SU-DHL-6 (cell line): ENCODE measurements around the gene KIAA1191.

Source experiments
- EZH2phosphoT487 ChIP-seq: fragments of 200-600 bp; sonication (generic), shearing (Covaris generic); conservative IDR thresholded peaks from 2 replicates; pipeline ENCODE4 v1.6.1; 2018; ENCODE audit warnings: mild to moderate bottlenecking, antibody characterized with exemption, low read length, moderate library complexity, mixed read lengths
- TF ChIP-seq, protein P1 (sequence below): fragments of 200-600 bp; sonication (generic); IDR thresholded peaks from one replicate; pipeline ENCODE4 v1.5.1; 2017; ENCODE audit warnings: antibody characterized with exemption, mild to moderate bottlenecking, low read length, moderate library complexity; ENCODE audit not compliant: insufficient read depth, poor library complexity, severe bottlenecking

DNA sequence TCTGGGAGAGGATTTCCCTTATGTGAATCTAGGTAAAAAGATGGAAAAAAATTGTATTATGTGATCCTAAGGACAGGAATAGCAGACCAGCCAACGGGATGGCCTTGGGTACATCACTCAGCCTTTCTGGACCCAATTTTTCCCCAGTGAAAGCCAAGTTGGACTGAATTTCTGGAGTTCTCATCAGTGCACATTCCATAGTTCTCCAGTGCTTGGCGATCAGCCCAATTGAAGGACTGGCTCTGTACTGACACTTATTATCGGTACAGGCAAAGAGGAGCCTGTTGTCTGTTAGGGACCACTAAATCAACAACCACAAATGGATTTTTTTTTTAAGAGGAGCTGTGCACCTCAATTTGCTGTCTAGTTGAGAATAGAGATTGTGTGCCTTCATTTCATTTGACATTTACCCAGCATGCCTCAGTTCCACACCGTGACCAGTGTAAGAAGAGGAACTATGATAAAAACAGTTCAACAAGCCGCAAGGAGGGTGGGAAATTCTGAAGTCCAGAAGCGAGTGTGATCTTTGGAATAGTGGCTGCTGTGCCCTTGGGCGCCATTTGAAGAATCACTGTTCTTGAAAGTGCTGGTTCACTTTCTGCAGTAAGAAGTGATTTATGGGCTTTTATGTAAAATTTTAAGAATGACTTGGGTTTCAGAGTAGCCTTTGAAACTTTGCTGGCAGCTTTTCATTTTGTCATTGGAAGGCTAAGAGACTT is 11.7 kb upstream of the KIAA1191 start:
- TF ChIP-seq, protein P1, sequence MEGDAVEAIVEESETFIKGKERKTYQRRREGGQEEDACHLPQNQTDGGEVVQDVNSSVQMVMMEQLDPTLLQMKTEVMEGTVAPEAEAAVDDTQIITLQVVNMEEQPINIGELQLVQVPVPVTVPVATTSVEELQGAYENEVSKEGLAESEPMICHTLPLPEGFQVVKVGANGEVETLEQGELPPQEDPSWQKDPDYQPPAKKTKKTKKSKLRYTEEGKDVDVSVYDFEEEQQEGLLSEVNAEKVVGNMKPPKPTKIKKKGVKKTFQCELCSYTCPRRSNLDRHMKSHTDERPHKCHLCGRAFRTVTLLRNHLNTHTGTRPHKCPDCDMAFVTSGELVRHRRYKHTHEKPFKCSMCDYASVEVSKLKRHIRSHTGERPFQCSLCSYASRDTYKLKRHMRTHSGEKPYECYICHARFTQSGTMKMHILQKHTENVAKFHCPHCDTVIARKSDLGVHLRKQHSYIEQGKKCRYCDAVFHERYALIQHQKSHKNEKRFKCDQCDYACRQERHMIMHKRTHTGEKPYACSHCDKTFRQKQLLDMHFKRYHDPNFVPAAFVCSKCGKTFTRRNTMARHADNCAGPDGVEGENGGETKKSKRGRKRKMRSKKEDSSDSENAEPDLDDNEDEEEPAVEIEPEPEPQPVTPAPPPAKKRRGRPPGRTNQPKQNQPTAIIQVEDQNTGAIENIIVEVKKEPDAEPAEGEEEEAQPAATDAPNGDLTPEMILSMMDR = no peak
- TF ChIP-seq EZH2phosphoT487 = no peak
